ENCODE data around the gene CLEC7A. TPM values are rescaled to one million over a fixed set of nuclear protein-coding genes. Genes with fewer than 3 reads are reported as not detected.

CLEC7A gene
- total RNA-seq, 1 experiment from 2014 or later = not detected

- in situ Hi-C loops (cut with HindIII; ENCODE audit: low sequenced_read_pairs) = no loop called here
Observed at GRCh38 chr12:10101648-10102220, 28.3 kb downstream of the CLEC7A start.

GRCh38 chr12:10101042-10101579 lies 28.9 kb downstream of the CLEC7A start:
- DNase-seq (ENCODE audit: low spot score) = no peak
- in situ Hi-C loops (cut with HindIII; ENCODE audit: low sequenced_read_pairs) = no loop called here

More at GRCh38 chr12:10101648-10102220, 28.3 kb downstream of the CLEC7A start:
- DNase-seq (ENCODE audit: low spot score) = no peak

GRCh38 chr12:10098791-10099190 lies 31.2 kb downstream of the CLEC7A start, which contains the start of gene CLEC1A:
CLEC1A (minus strand) TSS chr12:10098985; CDS start chr12:10098922, 63 bp downstream.
- DNase-seq (ENCODE audit: low spot score) = no peak

GRCh38 chr12:10097521-10097920 lies 32.5 kb downstream of the CLEC7A start:
- in situ Hi-C loops (cut with HindIII; ENCODE audit: low sequenced_read_pairs) = no loop called here
- no peak for DNase-seq (ENCODE audit: low spot score)

More at GRCh38 chr12:10098791-10099190, 31.2 kb downstream of the CLEC7A start, which contains the start of gene CLEC1A:
- in situ Hi-C loops (cut with HindIII; ENCODE audit: low sequenced_read_pairs) = no loop called here

GRCh38 chr12:10095971-10096370 lies 34.0 kb downstream of the CLEC7A start:
- in situ Hi-C loops (cut with HindIII; ENCODE audit: low sequenced_read_pairs) = no loop called here
- no peak for DNase-seq (ENCODE audit: low spot score)

GRCh38 chr12:10094646-10095395 lies 35.2 kb downstream of the CLEC7A start:
- no peak for DNase-seq (ENCODE audit: low spot score)
- in situ Hi-C loops (cut with HindIII; ENCODE audit: low sequenced_read_pairs) = no loop called here

GRCh38 chr12:10088955-10089900 lies 40.8 kb downstream of the CLEC7A start:
- in situ Hi-C loops (cut with HindIII; ENCODE audit: low sequenced_read_pairs) = no loop called here
- DNase-seq (ENCODE audit: low spot score) = no peak

- in situ Hi-C loops (cut with HindIII; ENCODE audit: low sequenced_read_pairs) = no loop called here
Observed at GRCh38 chr12:10088031-10088430, 42.0 kb downstream of the CLEC7A start.

GRCh38 chr12:10086387-10086786 lies 43.6 kb downstream of the CLEC7A start:
- DNase-seq (ENCODE audit: low spot score) = no peak
- in situ Hi-C loops (cut with HindIII; ENCODE audit: low sequenced_read_pairs) = no loop called here

More at GRCh38 chr12:10088031-10088430, 42.0 kb downstream of the CLEC7A start:
- no peak for DNase-seq (ENCODE audit: low spot score)

- DNase-seq (ENCODE audit: low spot score) = no peak
- in situ Hi-C loops (cut with HindIII; ENCODE audit: low sequenced_read_pairs) = no loop called here
Observed at GRCh38 chr12:10084733-10085132, 45.3 kb downstream of the CLEC7A start.

GRCh38 chr12:10082117-10082874 lies 47.7 kb downstream of the CLEC7A start:
- no peak for DNase-seq (ENCODE audit: low spot score)
- in situ Hi-C loops (cut with HindIII; ENCODE audit: low sequenced_read_pairs) = no loop called here

- no peak for DNase-seq (ENCODE audit: low spot score)
- in situ Hi-C loops (cut with HindIII; ENCODE audit: low sequenced_read_pairs) = no loop called here
Observed at GRCh38 chr12:10075451-10075850, 54.5 kb downstream of the CLEC7A start.

- in situ Hi-C loops (cut with HindIII; ENCODE audit: low sequenced_read_pairs) = no loop called here
- no peak for DNase-seq (ENCODE audit: low spot score)
Observed at GRCh38 chr12:10073261-10073660, 56.7 kb downstream of the CLEC7A start.

GRCh38 chr12:10072131-10072530 lies 57.9 kb downstream of the CLEC7A start:
- no peak for DNase-seq (ENCODE audit: low spot score)
- in situ Hi-C loops (cut with HindIII; ENCODE audit: low sequenced_read_pairs) = no loop called here

- DNase-seq (ENCODE audit: low spot score) = no peak
- in situ Hi-C loops (cut with HindIII; ENCODE audit: low sequenced_read_pairs) = no loop called here
Observed at GRCh38 chr12:10070380-10070779, 59.6 kb downstream of the CLEC7A start.

- in situ Hi-C loops (cut with HindIII; ENCODE audit: low sequenced_read_pairs) = no loop called here
- DNase-seq (ENCODE audit: low spot score) = no peak
Observed at GRCh38 chr12:10069976-10070375, 60.0 kb downstream of the CLEC7A start.

- in situ Hi-C loops (cut with HindIII; ENCODE audit: low sequenced_read_pairs) = no loop called here
- DNase-seq (ENCODE audit: low spot score) = no peak
Observed at GRCh38 chr12:10069099-10069498, 60.9 kb downstream of the CLEC7A start.

GRCh38 chr12:10068644-10069043 lies 61.4 kb downstream of the CLEC7A start:
- no peak for DNase-seq (ENCODE audit: low spot score)
- in situ Hi-C loops (cut with HindIII; ENCODE audit: low sequenced_read_pairs) = no loop called here

GRCh38 chr12:10067942-10068341 lies 62.1 kb downstream of the CLEC7A start:
- in situ Hi-C loops (cut with HindIII; ENCODE audit: low sequenced_read_pairs) = no loop called here
- no peak for DNase-seq (ENCODE audit: low spot score)

Data from G401 (cell line).